Tibial artery (tissue), 4 donors: ENCODE results near the gene ADRB1.

Experiments
- DNase-seq, 2 donors: peaks; one replicate each; pipeline ENCODE4 v3.0.0-alpha.2; 2019
- H3K27ac ChIP-seq, 2 donors: fragments of 200-600 bp; sonication (generic) in 1 of 2; 1 replicate in 1 of 2; 2 replicates in 1 of 2; pipeline ENCODE4 v1.5.1; 2018 to 2019; ENCODE audit warnings: mild to moderate bottlenecking in 1 of 2
- H3K27me3 ChIP-seq, 2 donors: fragments of 200-600 bp; sonication (generic) in 1 of 2; one replicate each; pipeline versions ENCODE4 v1.5.1 to v1.6.0; 2016 to 2019
- H3K36me3 ChIP-seq, 3 donors: fragments of 200-600 bp; sonication (generic) in 2 of 3; one replicate each; pipeline ENCODE4 v1.5.1; 2016 to 2019; ENCODE audit warnings: mild to moderate bottlenecking in 2 of 3
- H3K4me1 ChIP-seq, 4 donors: fragments of 200-600 bp; sonication (generic) in 2 of 4; 1 replicate in 3 of 4; 2 replicates in 1 of 4; pipeline ENCODE4 v1.5.1; 2016 to 2019
- H3K4me3 ChIP-seq, 2 donors: fragments of 200-600 bp; sonication (generic) in 1 of 2; 1 replicate in 1 of 2; 2 replicates in 1 of 2; pipeline ENCODE4 v1.5.1; 2018 to 2019; ENCODE audit warnings: mild to moderate bottlenecking in 2 of 2
- H3K9me3 ChIP-seq, 3 donors: fragments of 200-600 bp; sonication (generic) in 1 of 3; one replicate each; pipeline ENCODE4 v1.5.1; 2016 to 2019
- intact Hi-C: fragments of 100-400 bp; cut with DNase I; formaldehyde crosslinking; loops from one replicate; pipeline ENCODE4 v1.15.0; 2023; ENCODE audit warnings: low total_unique reads
- TF ChIP-seq, protein P1 (sequence below), 2 experiments: fragments of 200-600 bp in 1 of 2; fragments of 450-650 bp in 1 of 2; IDR thresholded peaks; one replicate each; pipeline ENCODE4 v1.5.1; 2017 to 2019; ENCODE audit warnings: antibody characterized with exemption in 2 of 2, mild to moderate bottlenecking in 1 of 2, moderate library complexity in 1 of 2

The ADRB1 gene

DNA sequence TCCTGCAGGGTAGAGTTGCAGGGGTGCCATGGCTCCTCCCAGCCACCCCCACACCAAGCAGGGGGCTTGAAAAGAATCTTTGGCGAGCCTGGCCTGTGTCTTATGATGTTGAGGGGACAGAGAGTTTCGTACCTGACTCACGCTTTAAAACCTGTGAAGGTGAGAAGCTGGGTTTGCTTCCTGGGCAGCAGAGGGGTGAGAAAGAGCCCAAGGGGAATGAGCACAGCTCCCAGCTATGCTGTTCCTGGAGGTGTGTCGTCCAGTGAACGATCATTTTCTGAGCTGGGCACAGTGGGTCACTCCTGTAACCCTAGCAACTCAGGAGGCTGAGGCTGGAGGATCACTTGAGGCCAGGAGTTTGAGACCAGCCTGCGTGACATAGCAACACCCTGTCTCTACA, 13.5 kb upstream of the ADRB1 start:
- Histone ChIP-seq H3K4me3 (no peak overlapping the region), H3K36me3 (no peaks in the 10 kb centered on the region), H3K9me3 (no peaks in the 10 kb centered on the region), H3K4me1 (no peaks in the 10 kb centered on the region), H3K27me3 (peaks cover 0 to 6% of the 10 kb centered on the region in 2 donors), H3K27ac (no peak overlapping the region)
- no peak for DNase-seq
- TF ChIP-seq, protein P1, sequence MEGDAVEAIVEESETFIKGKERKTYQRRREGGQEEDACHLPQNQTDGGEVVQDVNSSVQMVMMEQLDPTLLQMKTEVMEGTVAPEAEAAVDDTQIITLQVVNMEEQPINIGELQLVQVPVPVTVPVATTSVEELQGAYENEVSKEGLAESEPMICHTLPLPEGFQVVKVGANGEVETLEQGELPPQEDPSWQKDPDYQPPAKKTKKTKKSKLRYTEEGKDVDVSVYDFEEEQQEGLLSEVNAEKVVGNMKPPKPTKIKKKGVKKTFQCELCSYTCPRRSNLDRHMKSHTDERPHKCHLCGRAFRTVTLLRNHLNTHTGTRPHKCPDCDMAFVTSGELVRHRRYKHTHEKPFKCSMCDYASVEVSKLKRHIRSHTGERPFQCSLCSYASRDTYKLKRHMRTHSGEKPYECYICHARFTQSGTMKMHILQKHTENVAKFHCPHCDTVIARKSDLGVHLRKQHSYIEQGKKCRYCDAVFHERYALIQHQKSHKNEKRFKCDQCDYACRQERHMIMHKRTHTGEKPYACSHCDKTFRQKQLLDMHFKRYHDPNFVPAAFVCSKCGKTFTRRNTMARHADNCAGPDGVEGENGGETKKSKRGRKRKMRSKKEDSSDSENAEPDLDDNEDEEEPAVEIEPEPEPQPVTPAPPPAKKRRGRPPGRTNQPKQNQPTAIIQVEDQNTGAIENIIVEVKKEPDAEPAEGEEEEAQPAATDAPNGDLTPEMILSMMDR (IDR thresholded peaks at IDR 0.05), result no peak
- intact Hi-C loops, result no loop called here

DNA sequence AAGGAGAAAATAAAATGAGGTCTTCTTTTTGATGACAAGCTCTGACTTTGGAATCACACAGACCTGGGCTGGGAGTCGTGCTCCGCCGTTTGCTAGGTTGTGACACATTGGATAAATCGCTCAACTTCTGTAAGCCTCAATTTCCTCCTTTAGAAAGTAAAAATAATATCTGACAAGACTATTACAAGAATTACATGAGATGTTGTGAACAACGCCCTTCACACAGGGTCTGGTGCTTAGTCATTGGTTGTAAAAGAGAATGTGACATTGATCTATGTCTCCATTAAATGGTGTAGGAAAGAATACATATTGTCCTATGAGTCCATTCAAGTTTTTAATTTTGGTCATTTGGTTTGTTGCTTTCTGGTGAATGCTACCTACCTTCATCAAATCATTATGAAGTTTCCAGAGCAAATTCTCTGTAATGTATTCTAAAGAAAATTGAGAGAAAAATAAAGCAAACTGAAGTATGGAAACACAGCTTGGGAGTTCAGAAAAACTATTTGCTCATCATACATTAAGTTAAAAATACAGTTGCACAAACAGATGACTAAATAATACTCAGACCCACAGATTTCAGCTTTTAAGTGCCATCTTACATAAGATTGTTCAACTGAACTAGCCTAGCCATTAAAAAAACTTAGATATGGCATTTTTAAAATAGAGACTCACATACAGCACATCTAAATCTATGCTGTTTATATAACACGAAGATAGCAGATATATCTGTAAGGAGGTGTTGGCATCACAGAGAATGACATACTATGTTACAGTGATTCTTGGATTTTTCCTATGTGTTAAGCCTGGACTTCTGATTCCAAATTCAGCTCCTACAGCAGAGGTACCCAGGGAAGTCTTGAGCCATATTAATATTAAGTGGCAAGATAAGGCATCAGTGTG, 12.3 kb upstream of the ADRB1 start:
- H3K4me1 ChIP-seq, result no peaks in the 10 kb centered on the region
- peaks cover 0 to 6% of the 10 kb centered on the region in 2 donors for H3K27me3 ChIP-seq
- TF ChIP-seq, protein P1 (IDR thresholded peaks at IDR 0.05), result no peak
- intact Hi-C loops, result no loop called here
- no peaks in the 10 kb centered on the region for H3K36me3 ChIP-seq
- DNase-seq, result no peak
- no peak overlapping the region for H3K4me3 ChIP-seq
- H3K9me3 ChIP-seq, result no peaks in the 10 kb centered on the region
- no peak overlapping the region for H3K27ac ChIP-seq

DNA sequence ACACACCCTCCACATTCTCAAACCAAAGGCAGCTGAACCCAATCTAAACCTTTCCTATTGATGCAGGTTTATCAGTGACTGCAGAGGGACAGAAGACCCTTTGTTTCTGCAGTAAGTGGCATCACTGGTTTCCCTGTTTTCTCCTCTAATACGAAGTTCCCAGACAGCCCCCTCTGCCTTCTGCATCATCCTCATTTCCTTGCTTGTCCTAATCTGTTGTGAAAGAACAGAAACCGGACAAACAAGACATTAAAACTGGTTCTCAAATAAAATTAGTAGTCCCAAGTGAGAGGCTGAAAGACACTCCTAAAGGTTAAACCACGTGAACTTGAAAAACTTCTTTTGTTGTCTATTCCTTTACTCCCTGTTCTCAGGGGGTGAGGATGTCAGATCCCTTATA, 10.1 kb upstream of the ADRB1 start:
- no peaks in the 10 kb centered on the region for H3K9me3 ChIP-seq
- no peaks in the 10 kb centered on the region for H3K4me1 ChIP-seq
- TF ChIP-seq, protein P1 (IDR thresholded peaks at IDR 0.05), result no peak
- H3K36me3 ChIP-seq, result no peaks in the 10 kb centered on the region
- no peak for DNase-seq
- no peak overlapping the region for H3K27ac ChIP-seq
- no peak overlapping the region for H3K4me3 ChIP-seq
- intact Hi-C loops, result no loop called here
- H3K27me3 ChIP-seq, result peaks cover 0 to 14% of the 10 kb centered on the region in 2 donors

DNA sequence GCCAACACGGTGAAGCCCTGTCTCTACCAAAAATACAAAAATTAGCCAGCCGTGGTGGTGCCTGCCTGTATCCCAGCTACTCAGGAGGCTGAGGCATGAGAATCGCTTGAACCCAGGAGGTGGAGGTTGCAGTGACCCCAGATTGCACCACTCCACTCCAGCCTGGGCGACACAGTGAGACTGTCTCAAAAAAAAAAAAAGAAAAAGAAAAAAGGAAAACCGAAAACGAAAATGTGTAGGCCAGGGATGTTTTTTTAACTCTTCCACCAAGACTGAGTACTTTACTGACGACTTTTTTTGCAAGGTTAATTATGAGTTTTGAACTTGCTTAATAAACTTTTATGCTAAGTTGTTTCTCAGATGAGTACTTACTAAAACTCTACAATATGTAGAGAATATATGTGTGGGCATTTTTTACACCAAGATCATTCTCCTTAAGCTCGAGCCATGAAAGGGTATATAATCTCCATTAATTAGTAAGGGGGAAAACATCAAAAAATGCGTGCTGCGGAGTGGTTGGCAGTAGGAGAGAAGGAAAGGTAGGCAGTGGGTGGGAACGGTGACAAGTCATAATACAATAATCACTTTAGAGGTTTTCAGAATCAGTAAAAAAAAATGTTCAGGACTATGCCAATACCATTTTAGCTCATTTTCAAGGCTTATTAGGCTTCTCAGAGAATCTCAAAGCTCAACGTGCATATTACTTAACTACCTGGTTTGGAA, 8.6 kb upstream of the ADRB1 start:
- DNase-seq, result no peak
- Histone ChIP-seq H3K9me3 (no peaks in the 10 kb centered on the region), H3K27me3 (peaks cover 0 to 10% of the 10 kb centered on the region in 2 donors), H3K4me3 (no peak overlapping the region), H3K36me3 (no peaks in the 10 kb centered on the region), H3K27ac (no peak overlapping the region), H3K4me1 (no peaks in the 10 kb centered on the region)
- TF ChIP-seq, protein P1 (IDR thresholded peaks at IDR 0.05), result no peak
- intact Hi-C loops, result no loop called here

DNA sequence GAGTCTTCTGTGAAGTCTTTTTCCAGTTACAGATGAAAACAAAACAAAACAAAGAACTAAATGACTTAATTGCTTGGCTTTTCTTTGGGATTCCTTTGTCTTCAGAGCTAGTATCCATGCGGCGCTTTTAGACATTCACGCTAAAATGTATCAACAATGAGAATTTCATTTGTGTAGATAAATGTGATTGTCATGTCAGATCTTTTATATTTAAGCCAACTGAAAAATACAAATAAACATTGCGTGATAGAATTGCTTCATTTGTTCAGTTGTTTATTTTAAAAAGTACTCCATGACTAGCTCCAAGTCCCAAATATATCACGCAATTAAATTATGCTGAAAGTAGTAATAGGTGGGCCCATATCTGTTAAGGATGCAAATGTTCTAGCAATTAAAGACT, 7.9 kb upstream of the ADRB1 start:
- no peak for DNase-seq
- Histone ChIP-seq H3K9me3 (no peaks in the 10 kb centered on the region), H3K4me3 (no peak overlapping the region), H3K27ac (no peak overlapping the region), H3K4me1 (no peaks in the 10 kb centered on the region), H3K36me3 (no peaks in the 10 kb centered on the region), H3K27me3 (peaks cover 0 to 7% of the 10 kb centered on the region in 2 donors)
- intact Hi-C loops, result no loop called here
- TF ChIP-seq, protein P1 (IDR thresholded peaks at IDR 0.05), result no peak
